ENCODE results near the gene ITGAL.

DNA sequence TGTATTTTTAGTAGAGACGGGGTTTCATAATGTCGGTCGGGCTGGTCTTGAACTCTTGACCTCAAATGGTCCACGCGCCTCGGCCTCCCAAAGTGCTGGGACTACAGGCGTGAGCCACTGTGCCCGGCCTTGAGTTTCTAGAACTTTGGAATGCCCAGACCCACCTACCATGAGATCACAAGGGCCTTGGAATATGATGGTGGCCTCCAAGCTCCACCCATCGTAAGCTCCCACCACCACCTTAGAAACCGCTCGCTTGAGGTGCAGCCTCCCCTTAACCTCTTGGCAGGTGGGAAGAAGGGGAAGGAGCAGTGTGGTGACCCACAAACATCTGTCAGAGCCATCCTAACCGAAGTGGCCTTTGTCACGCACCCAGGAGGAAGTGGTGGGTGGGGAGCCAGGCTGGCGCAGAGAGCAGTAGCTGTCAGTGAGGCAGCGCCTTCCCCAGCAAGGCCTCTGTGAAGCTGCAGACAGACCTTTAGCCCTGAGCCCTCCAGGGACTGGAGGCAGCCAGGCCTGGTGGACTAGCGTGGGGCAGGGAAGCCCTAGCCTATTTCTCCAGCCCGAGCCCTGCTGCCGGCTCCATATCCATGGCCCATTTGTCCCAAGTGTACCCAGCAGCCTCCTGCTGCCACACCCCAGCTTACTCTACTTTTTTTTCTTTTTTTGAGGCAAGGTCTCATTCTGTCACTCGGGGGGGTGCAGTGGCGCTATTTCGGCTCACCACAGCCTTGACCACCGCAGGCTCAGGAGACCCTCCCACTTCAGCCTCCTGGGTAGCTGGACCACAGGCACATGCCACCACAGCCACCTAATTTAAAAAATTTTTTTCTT is 13.8 kb upstream of the ITGAL start:
- TF ChIP-seq, protein P1, sequence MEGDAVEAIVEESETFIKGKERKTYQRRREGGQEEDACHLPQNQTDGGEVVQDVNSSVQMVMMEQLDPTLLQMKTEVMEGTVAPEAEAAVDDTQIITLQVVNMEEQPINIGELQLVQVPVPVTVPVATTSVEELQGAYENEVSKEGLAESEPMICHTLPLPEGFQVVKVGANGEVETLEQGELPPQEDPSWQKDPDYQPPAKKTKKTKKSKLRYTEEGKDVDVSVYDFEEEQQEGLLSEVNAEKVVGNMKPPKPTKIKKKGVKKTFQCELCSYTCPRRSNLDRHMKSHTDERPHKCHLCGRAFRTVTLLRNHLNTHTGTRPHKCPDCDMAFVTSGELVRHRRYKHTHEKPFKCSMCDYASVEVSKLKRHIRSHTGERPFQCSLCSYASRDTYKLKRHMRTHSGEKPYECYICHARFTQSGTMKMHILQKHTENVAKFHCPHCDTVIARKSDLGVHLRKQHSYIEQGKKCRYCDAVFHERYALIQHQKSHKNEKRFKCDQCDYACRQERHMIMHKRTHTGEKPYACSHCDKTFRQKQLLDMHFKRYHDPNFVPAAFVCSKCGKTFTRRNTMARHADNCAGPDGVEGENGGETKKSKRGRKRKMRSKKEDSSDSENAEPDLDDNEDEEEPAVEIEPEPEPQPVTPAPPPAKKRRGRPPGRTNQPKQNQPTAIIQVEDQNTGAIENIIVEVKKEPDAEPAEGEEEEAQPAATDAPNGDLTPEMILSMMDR (IDR thresholded peaks at IDR 0.05): no peak
- TF ChIP-seq ZFX (IDR thresholded peaks at IDR 0.05; ENCODE audit: borderline replicate concordance): no peak

Measured in 22Rv1 (cell line).